Fibroblast of skin of left quadriceps (primary cell): ENCODE results near the gene PKD1.
"Not testable (repeated sequence)": the region's sequence is repeated elsewhere in the genome, so short reads cannot be mapped to it uniquely, and the experiment has no call there.

Experiments used
- DNase-seq, 2 experiments: peaks; one replicate each; pipeline ENCODE4 v3.0.0-alpha.2; 2013; ENCODE audit warnings: low read depth in 2 of 2

Gene PKD1

DNA sequence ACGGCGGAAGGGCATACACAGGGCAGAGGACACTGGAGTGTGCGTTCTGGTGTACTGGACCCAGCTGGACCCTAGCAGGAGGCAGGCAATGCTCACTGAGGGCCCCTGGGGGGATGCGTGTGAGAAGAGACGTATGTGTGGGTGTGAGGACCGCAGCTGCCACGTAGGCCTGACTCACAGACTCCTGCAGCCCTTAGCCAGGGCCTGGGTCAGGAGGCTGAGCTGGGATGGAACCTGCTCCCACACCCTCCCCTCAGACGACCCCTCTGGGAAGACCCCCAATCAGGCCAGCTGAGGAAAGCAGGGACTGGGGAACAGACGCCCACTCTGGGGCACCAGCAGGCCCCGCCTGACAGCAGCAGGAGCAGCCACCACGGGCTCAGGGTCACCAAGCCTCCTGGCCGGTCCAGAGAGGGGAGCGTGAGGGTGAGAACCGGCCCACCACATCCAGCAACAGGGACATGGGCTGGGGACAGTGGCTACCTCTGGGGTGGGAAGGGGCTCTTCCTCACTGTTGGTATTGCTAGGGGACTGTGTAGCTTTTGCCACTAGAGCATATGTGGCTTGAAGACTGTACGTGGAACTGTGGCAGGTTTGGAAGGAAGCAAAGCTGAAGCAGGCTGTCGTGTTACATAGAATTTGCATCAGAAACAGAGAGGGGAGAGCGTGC, 28.4 kb downstream of the PKD1 start:
- DNase-seq = not testable (repeated sequence)

DNA sequence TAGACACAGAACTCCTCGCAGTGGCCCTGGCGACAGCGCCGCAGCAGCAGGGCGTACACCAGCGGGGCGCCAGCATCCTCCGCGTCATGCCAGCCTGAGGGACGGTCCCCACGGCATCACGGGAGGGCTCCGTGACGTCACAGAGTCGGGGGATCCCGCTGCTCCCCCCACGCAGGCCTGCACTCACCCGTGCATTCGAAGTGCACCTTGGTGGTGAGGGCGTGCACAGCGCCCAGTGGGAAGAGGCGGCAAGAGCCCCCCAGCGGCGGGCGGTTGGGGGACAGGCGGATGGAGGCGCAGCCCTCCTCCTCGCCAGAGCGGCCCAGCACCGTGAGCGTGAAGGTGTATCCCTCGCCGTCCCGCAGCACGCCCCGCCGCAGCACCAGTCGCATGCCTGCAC, 29.5 kb downstream of the PKD1 start:
- DNase-seq = not testable (repeated sequence)

DNA sequence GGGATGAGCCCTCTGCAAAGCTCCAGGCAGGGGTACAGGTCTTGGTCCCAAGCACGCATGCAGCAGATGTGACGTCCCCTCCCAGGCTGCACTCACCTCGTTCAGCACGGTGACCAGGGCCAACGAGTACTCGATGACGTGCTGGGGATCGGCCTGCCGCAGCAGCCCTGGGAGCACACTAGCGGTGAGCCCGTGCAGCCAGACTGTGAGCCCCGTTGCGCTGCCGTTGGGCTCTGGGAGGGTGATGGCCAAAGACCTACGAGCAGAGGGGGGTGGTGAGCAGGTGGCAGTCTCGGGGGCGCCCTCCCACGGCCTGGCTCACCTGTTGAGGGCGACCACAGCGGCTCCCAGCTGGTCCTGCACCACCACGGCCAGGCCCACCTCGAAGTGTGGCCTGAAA, 29.9 kb downstream of the PKD1 start:
- not testable (repeated sequence) for DNase-seq

DNA sequence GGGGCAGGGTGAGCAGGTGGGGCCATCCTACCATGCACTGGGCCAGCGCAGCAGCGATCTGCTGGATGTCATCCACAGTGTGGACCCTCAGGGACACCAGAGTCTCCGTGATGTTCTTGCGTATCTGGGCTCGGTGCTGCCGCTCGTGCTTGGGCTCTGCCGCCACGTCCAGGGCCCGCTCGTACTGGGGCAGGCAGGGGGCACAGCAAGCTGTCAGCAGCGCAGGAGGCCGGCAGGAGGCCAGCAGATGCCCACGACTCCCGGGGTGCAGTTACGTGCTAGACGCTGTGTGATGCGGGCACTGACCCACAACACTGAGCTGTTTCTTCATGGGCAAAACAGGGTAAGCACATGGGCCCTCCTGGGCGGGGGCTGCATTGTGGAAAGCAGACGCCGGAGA, 30.4 kb downstream of the PKD1 start:
- DNase-seq = not testable (repeated sequence)

- not testable (repeated sequence) for DNase-seq
Observed at GRCh38 chr16:2104464-2104863, 31.2 kb downstream of the PKD1 start.

GRCh38 chr16:2102471-2102870, 33.2 kb downstream of the PKD1 start:
- DNase-seq = no peak

GRCh38 chr16:2101581-2101980, 34.1 kb downstream of the PKD1 start:
- not testable (repeated sequence) for DNase-seq

GRCh38 chr16:2097689-2098088, 38.0 kb downstream of the PKD1 start:
- DNase-seq = not testable (repeated sequence)

- DNase-seq = no peak
Observed at GRCh38 chr16:2096853-2097595, 38.7 kb downstream of the PKD1 start.

- no peak for DNase-seq
Observed at GRCh38 chr16:2095918-2096582, 39.6 kb downstream of the PKD1 start.

GRCh38 chr16:2095315-2095853, 40.3 kb downstream of the PKD1 start:
- DNase-seq = no peak

DNA sequence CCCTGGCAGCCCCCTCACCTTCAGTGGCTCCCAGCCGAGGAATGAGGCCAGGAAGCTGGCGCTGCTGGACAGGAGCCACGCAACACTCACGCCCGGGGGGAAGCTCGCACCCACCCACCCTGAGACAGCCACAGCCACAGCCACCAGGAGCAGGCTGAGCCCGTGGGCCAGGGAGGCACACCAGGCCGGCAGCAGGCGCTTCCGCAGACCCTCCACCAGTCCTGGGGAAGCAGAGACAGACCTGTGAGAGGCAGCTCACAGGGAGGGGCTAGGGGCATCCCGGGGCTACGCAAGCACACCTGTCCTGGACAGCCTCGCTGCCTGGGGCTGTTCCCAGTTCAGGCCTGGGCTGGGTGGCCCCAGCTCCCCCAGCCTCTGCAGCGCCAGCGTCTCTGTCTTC, 41.9 kb downstream of the PKD1 start:
- DNase-seq = no peak

DNA sequence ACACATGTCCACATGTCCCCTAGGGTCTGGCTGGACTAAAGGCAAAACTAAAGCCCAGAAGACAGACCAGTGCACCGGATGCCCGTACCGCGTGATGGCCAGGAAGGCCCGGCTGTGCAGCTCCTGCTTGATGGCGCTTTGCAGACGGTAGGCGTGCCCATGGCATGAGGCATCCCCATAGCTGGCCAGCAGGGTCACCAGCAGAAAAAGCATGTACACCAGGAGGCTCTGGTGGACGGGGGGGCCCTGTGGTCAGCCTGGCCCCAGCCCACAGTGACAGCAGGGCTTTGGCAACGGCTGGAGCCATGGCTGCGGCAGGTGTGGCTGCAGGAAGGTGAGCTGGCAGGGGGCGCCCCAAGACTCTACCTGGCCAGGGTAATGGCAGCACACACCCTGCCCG, 42.8 kb downstream of the PKD1 start:
- DNase-seq = no peak

GRCh38 chr16:2092256-2092620, 43.5 kb downstream of the PKD1 start:
- DNase-seq = no peak

DNA sequence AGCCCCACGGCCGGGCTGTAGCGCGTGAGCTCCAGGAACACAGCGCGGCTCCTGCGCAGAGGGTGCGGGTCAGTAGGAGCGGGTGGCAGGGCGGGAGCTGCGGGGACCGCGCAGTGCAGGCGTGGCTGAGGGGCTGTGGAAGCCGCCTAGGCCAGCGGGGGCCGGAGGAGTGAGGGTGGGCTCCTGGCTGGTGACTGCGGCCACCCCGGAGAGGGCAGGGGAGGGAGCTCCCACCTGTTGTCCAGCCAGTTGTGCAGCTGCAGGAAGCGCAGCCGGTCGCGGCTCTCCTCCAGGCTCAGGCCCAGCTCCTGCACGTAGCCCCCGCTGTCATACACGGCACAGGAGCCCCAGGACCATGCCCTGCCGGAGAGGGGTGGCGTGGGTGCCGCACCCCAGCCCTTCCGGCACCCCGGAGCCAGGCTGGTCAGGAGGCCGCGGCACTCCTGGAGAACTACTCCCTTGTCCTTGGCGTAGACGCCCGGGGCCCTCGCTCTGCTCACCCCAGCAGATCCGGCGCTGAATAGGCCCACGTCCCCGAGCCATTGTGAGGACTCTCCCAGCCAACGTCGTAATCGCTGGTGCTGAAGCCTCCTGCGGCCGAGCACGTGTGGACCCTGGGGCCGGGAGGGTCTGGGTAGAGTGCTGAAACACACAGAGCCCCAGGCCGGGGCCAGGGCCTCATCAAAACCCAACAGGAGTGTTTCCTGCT, 44.0 kb downstream of the PKD1 start:
- DNase-seq = no peak

DNA sequence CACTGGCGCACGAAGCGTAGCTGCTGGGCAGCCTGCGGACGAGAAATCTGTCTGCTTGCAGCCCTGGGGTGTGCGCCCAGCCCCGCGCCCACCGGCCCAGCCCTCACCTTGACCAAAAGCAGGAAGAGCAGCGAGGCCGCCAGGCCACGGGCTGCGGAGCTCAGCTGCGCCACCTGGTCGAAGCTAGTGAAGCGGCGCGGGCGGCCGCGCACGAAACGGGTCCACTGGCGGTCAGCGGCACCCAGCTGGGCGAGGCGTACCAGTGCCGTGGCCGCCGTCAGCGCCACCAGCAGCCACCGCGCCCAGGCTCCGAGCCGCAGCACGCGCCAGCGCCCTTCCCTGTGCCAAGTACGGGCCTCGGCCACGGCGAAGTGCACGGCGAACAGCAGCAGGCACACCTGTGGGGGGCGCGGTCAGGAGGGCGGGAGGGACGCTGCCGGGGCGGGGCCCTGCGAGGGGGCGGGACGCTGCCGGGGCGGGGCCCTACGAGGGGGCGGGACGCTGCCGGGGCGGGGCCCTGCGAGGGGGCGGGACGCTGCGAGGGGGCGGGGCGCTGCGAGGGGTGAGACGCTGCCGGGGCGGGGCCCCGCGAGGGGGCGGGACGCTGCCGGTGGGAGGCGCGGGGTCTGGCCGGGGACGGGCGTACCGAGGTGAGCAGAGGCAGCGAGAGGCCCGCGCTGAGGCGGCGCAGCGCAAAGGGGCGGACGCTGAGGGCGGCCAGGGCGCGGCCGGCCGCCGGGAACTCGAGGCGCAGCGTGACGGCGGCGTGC, 44.7 kb downstream of the PKD1 start:
- DNase-seq = peak; percentile 51 to 53

DNA sequence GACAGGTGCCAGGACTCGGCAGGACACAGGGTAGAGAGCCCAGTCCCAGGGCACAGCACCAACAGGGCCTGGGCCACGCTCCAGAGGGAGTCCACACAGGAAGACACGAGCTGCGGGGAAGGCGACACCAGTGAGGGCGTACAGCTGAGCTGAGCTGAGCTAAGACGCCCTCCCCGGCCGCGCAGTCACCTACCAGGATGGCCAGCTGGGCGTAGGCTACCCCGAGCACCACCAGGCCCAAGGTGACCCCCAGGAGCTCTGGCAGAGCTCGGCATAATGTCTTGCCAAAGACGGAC, 45.3 kb downstream of the PKD1 start:
- no peak for DNase-seq

GRCh38 chr16:2089706-2090480, 45.8 kb downstream of the PKD1 start:
- no peak for DNase-seq

- no peak for DNase-seq
Observed at GRCh38 chr16:2088759-2089358, 46.8 kb downstream of the PKD1 start.
